ENCODE measurements around the gene CERK. TPM values are rescaled to one million over a fixed set of nuclear protein-coding genes. Genes with fewer than 3 reads are reported as not detected.

The CERK gene
- total RNA-seq, 2 donors from 2014 or later: 164 to 174 TPM

DNA sequence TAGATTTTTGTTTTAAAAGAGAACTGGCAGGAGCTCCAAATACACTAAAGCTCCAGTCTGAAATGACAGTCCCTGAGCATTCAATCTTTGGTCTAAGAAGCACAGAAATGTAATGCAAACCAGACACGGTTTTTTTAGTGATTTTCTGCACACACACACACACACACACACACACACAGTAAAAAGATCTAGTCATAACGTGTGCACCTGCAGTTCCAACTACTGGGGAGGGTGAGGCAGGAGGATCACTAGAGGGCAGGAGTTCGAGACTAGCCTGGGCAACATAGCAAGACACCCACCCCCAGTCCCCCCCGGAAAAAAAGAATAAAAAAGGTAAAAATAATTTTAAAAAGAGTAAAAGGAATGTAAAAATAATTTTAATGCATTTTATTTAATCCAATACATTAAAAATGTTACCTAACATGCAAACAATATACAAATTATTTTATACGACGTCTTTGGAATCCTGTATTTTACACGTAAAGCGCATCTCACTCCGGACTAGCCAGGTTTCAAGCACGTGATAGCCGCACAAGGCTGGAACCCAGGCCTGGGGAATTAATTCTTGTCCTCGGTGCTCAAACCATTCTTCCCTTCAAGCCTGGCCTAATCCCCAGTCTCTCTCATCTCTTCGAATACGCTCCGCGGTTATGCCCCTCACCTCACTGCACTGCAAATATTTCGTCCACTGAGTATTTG lies 23.6 kb upstream of the CERK start:
- H3K27me3 Mint-ChIP-seq: no peaks in the 10 kb centered on the region
- DNase-seq (no peak), ATAC-seq (no peak)
- H3K9me3 ChIP-seq (ENCODE audit: control insufficient read depth, low read length, poor library complexity, severe bottlenecking): peaks cover 3% of the 10 kb centered on the region
- no peaks in the 10 kb centered on the region for H3K36me3 Mint-ChIP-seq (ENCODE audit: low read depth)
- peak overlapping the region; percentile 97 for H3K4me3 Mint-ChIP-seq
- peaks cover 40% of the 10 kb centered on the region for H3K4me1 Mint-ChIP-seq
- peak overlapping the region; percentile 100 for H3K27ac Mint-ChIP-seq

- ATAC-seq (no peak), DNase-seq (no peak)
- Mint-ChIP-seq H3K36me3 (ENCODE audit: low read depth) (no peaks in the 10 kb centered on the region), H3K4me3 (peak overlapping the region; percentile 97), H3K4me1 (peaks cover 40% of the 10 kb centered on the region), H3K27me3 (no peaks in the 10 kb centered on the region), H3K27ac (peak overlapping the region; percentile 100)
- peaks cover 3% of the 10 kb centered on the region for H3K9me3 ChIP-seq (ENCODE audit: control insufficient read depth, low read length, poor library complexity, severe bottlenecking)
Measured at GRCh38 chr22:46761017-46761416, 23.0 kb upstream of the CERK start.

DNA sequence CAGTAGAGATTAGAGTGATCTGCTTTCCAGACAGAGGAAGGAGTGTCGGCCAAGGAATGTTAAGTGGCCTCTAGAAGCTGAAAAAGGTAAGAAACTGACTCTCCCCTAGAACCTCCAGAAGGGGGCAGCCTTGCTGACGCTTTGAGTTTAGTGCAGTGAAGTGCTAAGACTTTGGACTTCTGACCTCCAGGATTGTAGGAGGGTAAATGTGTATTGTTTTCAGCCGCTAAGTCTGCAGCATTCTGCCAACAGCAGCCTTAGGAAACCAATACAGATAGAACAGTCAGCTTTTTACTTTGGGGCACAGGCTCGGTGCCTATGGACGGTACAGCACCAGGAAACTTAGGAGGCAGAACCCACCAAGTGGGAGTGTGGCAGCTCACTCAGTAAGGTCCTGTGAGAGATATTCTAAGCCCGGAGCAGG lies 20.8 kb upstream of the CERK start:
- Mint-ChIP-seq H3K27me3 (no peaks in the 10 kb centered on the region), H3K27ac (peak overlapping the region; percentile 77), H3K36me3 (ENCODE audit: low read depth) (no peaks in the 10 kb centered on the region), H3K4me3 (no peak overlapping the region), H3K4me1 (peaks cover 31% of the 10 kb centered on the region)
- ATAC-seq: no peak
- peak in 2 of 3 donors; percentile 35 to 41 for DNase-seq
- peaks cover 3% of the 10 kb centered on the region for H3K9me3 ChIP-seq (ENCODE audit: control insufficient read depth, low read length, poor library complexity, severe bottlenecking)

GRCh38 chr22:46758121-46758520 lies 20.1 kb upstream of the CERK start:
- H3K4me1 Mint-ChIP-seq: peaks cover 26% of the 10 kb centered on the region
- no peak overlapping the region for H3K4me3 Mint-ChIP-seq
- DNase-seq (no peak), ATAC-seq (no peak)
- no peaks in the 10 kb centered on the region for H3K36me3 Mint-ChIP-seq (ENCODE audit: low read depth)
- H3K27me3 Mint-ChIP-seq: no peaks in the 10 kb centered on the region
- H3K9me3 ChIP-seq (ENCODE audit: control insufficient read depth, low read length, poor library complexity, severe bottlenecking): peaks cover 3% of the 10 kb centered on the region
- H3K27ac Mint-ChIP-seq: peak overlapping the region; percentile 77

GRCh38 chr22:46757104-46757503 lies 19.1 kb upstream of the CERK start:
- DNase-seq (no peak), ATAC-seq (no peak)
- H3K4me1 Mint-ChIP-seq: peaks cover 16% of the 10 kb centered on the region
- no peaks in the 10 kb centered on the region for H3K36me3 Mint-ChIP-seq (ENCODE audit: low read depth)
- peak overlapping the region; percentile 34 for H3K27ac Mint-ChIP-seq
- H3K4me3 Mint-ChIP-seq: no peak overlapping the region
- H3K9me3 ChIP-seq (ENCODE audit: control insufficient read depth, low read length, poor library complexity, severe bottlenecking): peaks cover 3% of the 10 kb centered on the region
- H3K27me3 Mint-ChIP-seq: no peaks in the 10 kb centered on the region

DNA sequence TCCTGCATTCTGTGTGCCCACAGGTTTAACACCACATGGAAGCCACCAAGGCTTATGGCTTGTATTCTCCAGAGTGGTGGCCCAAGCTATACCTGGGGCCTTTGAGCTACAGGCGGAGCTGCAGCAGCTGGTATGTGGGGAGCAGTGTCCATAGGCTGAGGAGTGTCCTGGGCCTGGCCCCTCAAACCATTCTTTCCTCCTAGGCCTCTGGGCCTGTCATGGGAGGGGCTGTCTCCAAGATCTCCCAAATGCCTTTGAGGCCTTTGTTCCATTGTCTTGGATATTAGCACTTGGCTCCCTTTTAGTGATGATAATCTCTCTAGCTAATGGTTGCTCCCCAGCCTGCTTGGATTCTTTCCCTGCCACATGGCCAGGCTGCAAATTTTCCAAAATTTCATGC lies 18.0 kb upstream of the CERK start:
- Mint-ChIP-seq H3K36me3 (ENCODE audit: low read depth) (no peaks in the 10 kb centered on the region), H3K4me3 (no peak overlapping the region), H3K27me3 (no peaks in the 10 kb centered on the region), H3K4me1 (peaks cover 13% of the 10 kb centered on the region), H3K27ac (no peak overlapping the region)
- peaks cover 3% of the 10 kb centered on the region for H3K9me3 ChIP-seq (ENCODE audit: control insufficient read depth, low read length, poor library complexity, severe bottlenecking)
- ATAC-seq: no peak
- no peak for DNase-seq

GRCh38 chr22:46755525-46755924 lies 17.5 kb upstream of the CERK start:
- ATAC-seq (no peak), DNase-seq (no peak)
- peaks cover 16% of the 10 kb centered on the region for H3K4me1 Mint-ChIP-seq
- no peak overlapping the region for H3K4me3 Mint-ChIP-seq
- H3K27me3 Mint-ChIP-seq: no peaks in the 10 kb centered on the region
- no peaks in the 10 kb centered on the region for H3K36me3 Mint-ChIP-seq (ENCODE audit: low read depth)
- peaks cover 3% of the 10 kb centered on the region for H3K9me3 ChIP-seq (ENCODE audit: control insufficient read depth, low read length, poor library complexity, severe bottlenecking)
- H3K27ac Mint-ChIP-seq: no peak overlapping the region

GRCh38 chr22:46754826-46755225 lies 16.8 kb upstream of the CERK start:
- ATAC-seq (no peak), DNase-seq (no peak)
- Mint-ChIP-seq H3K36me3 (ENCODE audit: low read depth) (no peaks in the 10 kb centered on the region), H3K27ac (no peak overlapping the region), H3K4me1 (peaks cover 23% of the 10 kb centered on the region), H3K4me3 (no peak overlapping the region), H3K27me3 (no peaks in the 10 kb centered on the region)
- H3K9me3 ChIP-seq (ENCODE audit: control insufficient read depth, low read length, poor library complexity, severe bottlenecking): peaks cover 3% of the 10 kb centered on the region

DNA sequence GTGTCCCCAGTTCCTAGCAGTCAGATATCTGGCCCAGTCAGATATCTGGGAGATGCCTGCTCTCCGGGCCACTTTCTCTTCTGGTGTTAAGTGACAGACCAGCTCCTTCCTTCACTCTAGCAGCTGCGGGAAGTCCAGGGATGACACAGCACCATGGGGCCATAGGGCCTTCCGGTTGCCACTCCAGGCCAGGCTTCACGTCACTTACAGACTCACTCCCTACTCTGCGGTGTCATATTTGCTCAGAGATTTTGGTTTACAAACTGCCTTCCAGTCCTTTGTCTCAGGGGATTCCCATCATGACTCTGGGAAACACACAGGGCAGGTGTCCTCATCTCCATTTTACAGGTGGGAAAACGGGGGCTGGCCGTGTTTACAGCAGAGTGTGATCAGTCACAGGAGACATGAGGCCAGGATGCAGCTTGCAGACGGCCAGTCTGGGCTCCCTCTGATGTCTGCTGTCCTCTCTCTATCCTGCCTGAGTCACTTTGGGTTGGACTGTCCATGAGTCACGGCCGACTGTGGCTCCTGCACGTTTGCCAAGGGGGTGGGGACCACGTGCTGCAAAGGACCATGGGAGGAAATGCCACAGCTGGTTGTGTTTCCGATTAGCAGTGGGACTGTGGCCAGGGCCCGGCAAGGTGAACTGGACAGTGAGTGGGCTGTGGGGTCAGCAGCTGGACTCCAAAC lies 16.2 kb upstream of the CERK start:
- Mint-ChIP-seq H3K27ac (peak overlapping the region; percentile 14), H3K4me3 (no peak overlapping the region), H3K27me3 (no peaks in the 10 kb centered on the region), H3K4me1 (peaks cover 29% of the 10 kb centered on the region), H3K36me3 (ENCODE audit: low read depth) (no peaks in the 10 kb centered on the region)
- ATAC-seq (peak; percentile 49), DNase-seq (no peak)
- H3K9me3 ChIP-seq (ENCODE audit: control insufficient read depth, low read length, poor library complexity, severe bottlenecking): peaks cover 3% of the 10 kb centered on the region

DNA sequence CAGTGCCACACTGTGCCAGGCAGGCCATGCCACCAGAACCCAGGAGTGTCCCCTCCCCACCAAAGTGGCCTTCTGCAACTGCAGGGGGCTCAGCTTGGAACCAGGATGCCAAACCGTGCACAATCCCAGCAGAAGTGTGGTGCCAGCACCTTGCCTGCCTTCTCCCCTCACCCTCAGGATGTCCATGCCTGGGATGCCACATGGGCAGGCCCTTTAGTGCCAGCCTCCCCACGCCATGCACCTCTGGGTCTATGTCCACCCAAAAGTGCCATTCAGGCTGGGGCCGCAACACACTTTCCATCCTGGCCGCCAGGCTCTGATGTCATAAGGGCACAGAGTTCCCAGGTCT lies 15.7 kb upstream of the CERK start:
- ATAC-seq (no peak), DNase-seq (no peak)
- Mint-ChIP-seq H3K27ac (peak overlapping the region; percentile 14), H3K27me3 (no peaks in the 10 kb centered on the region), H3K4me3 (no peak overlapping the region), H3K4me1 (peaks cover 33% of the 10 kb centered on the region), H3K36me3 (ENCODE audit: low read depth) (no peaks in the 10 kb centered on the region)
- H3K9me3 ChIP-seq (ENCODE audit: control insufficient read depth, low read length, poor library complexity, severe bottlenecking): peaks cover 3% of the 10 kb centered on the region

- DNase-seq (no peak), ATAC-seq (no peak)
- Mint-ChIP-seq H3K4me3 (no peak overlapping the region), H3K27me3 (no peaks in the 10 kb centered on the region), H3K4me1 (peaks cover 30% of the 10 kb centered on the region), H3K36me3 (ENCODE audit: low read depth) (no peaks in the 10 kb centered on the region), H3K27ac (peak overlapping the region; percentile 14)
- H3K9me3 ChIP-seq (ENCODE audit: control insufficient read depth, low read length, poor library complexity, severe bottlenecking): peaks cover 3% of the 10 kb centered on the region
Measured at GRCh38 chr22:46753360-46753759, 15.3 kb upstream of the CERK start.

DNA sequence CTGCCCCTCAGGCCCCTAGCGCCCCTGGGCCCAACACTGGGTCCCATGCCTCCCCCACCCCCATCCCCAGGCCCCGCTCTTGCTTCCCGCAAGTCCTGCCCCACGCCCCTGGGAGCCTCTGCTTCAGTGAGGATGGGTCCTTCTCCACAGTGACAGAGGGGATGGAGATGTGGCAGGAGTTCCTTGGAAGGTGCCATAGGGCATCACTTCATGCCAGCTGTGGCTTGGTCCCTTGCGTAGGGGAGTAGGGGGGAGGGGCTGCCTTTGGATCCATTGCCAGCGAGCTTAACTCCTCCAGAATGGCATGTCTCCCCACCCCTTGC lies 14.9 kb upstream of the CERK start:
- H3K36me3 Mint-ChIP-seq (ENCODE audit: low read depth): no peaks in the 10 kb centered on the region
- peaks cover 28% of the 10 kb centered on the region for H3K4me1 Mint-ChIP-seq
- no peak overlapping the region for H3K4me3 Mint-ChIP-seq
- no peak overlapping the region for H3K27ac Mint-ChIP-seq
- DNase-seq (no peak), ATAC-seq (no peak)
- peaks cover 3% of the 10 kb centered on the region for H3K9me3 ChIP-seq (ENCODE audit: control insufficient read depth, low read length, poor library complexity, severe bottlenecking)
- no peaks in the 10 kb centered on the region for H3K27me3 Mint-ChIP-seq

DNA sequence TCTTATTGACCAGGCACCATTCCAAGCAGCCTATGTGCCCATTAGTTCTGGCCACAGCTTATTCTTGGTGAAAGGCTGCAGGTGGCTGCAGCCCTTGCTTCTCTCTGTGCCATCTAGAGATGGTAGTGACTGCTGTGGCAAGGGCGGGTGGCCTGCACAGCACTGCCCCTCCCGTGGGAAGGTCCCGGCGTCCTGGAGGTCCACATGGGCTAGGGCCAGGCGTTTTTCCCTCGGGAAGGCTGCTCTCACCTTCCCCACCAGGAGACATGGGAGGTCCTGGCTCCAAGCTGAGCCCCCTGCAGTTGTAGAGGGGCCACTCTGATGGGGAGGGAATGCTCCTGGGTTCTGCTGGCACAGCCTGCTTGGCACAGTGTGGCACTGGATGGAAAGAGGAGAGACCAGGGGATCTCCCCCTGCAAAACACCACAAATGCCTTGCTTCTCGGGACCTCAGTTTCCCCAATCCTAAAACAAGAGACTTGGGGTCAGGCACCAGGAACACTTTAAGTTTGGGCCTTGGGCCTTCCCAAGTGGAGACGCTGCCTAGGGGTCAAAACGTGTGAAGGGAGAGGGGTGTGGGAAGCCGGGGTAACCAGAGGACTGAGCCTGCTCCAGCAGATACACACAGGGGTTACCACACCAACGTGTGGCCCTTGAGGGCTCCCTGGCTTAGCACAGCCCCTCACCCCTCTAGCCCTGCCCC lies 14.4 kb upstream of the CERK start:
- DNase-seq (no peak), ATAC-seq (no peak)
- Mint-ChIP-seq H3K36me3 (ENCODE audit: low read depth) (no peaks in the 10 kb centered on the region), H3K4me1 (peaks cover 28% of the 10 kb centered on the region), H3K27ac (no peak overlapping the region), H3K27me3 (no peaks in the 10 kb centered on the region), H3K4me3 (no peak overlapping the region)
- peaks cover 3% of the 10 kb centered on the region for H3K9me3 ChIP-seq (ENCODE audit: control insufficient read depth, low read length, poor library complexity, severe bottlenecking)

Data from T-helper 17 cell (primary cell).